ENCODE data around the gene NEK6. TPM values are rescaled to one million over a fixed set of nuclear protein-coding genes. Genes with fewer than 3 reads are reported as not detected.

The NEK6 gene
- total and polyA plus RNA-seq, 8 donors: 38.4 to 132 (median 45.0) TPM

GRCh38 chr9:124261736-124262648 is 4.2 kb downstream of the NEK6 start:
- H3K9me3 ChIP-seq: no peaks in the 10 kb centered on the region
- peak overlapping the region in 1 of 2 donors; percentile 66 for H3K4me3 ChIP-seq
- peaks cover 57 to 88% of the 10 kb centered on the region in 2 donors for H3K4me1 ChIP-seq
- peaks cover 0 to 8% of the 10 kb centered on the region in 2 donors for H3K36me3 ChIP-seq
- H3K27me3 ChIP-seq: no peaks in the 10 kb centered on the region
- intact Hi-C loops (cut with DNase I): no loop called here
- ATAC-seq (no peak), DNase-seq (peak in 1 of 4 donors; percentile 2)
- TF ChIP-seq, protein P1, sequence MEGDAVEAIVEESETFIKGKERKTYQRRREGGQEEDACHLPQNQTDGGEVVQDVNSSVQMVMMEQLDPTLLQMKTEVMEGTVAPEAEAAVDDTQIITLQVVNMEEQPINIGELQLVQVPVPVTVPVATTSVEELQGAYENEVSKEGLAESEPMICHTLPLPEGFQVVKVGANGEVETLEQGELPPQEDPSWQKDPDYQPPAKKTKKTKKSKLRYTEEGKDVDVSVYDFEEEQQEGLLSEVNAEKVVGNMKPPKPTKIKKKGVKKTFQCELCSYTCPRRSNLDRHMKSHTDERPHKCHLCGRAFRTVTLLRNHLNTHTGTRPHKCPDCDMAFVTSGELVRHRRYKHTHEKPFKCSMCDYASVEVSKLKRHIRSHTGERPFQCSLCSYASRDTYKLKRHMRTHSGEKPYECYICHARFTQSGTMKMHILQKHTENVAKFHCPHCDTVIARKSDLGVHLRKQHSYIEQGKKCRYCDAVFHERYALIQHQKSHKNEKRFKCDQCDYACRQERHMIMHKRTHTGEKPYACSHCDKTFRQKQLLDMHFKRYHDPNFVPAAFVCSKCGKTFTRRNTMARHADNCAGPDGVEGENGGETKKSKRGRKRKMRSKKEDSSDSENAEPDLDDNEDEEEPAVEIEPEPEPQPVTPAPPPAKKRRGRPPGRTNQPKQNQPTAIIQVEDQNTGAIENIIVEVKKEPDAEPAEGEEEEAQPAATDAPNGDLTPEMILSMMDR (IDR thresholded peaks at IDR 0.05): no peak
- H3K27ac ChIP-seq: peak overlapping the region; percentile 94 to 96

DNA sequence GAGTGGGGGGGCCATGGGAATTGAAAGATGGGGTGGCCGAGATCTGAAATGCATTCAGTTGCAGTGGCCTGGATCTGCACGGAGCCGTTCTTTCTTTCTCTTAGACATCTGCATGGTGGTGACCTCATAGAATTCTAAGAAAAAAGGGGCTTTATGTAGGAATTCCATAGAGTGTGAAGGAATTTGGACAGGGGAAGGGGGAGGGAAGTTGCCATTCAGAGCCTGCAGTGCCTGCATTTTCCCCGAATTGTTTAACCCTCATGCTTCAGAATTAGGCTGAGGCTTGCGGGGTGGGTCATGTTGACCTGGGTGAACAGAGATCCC is 4.9 kb downstream of the NEK6 start:
- H3K36me3 ChIP-seq: peaks cover 0 to 8% of the 10 kb centered on the region in 2 donors
- ATAC-seq (no peak), DNase-seq (no peak)
- peak overlapping the region in 1 of 2 donors; percentile 66 for H3K4me3 ChIP-seq
- intact Hi-C loops (cut with DNase I): no loop called here
- peaks cover 63 to 88% of the 10 kb centered on the region in 2 donors for H3K4me1 ChIP-seq
- H3K27ac ChIP-seq: peak overlapping the region; percentile 94 to 96
- TF ChIP-seq, protein P1 (IDR thresholded peaks at IDR 0.05): no peak
- no peaks in the 10 kb centered on the region for H3K9me3 ChIP-seq
- no peaks in the 10 kb centered on the region for H3K27me3 ChIP-seq

DNA sequence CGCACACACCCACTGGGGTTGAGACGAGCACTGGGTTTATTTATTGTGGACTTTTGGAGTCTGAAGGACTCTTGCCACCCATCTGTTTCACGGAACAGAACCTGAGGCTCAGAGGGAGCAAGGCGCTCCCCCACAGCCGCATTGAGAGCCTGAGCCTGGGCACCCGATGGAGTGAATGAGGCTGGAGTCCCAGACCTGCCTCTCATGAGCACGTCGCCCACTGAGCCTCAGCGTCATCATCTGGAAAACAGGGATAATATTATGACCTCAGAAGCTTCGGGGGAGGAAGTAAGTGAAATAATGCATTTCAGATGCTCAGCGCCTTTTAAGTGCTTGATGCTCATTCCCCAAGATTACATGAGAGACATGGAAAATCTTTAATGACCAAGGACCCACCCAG is 5.5 kb downstream of the NEK6 start:
- H3K27ac ChIP-seq: peak overlapping the region; percentile 69 to 94
- ATAC-seq (no peak), DNase-seq (no peak)
- no peaks in the 10 kb centered on the region for H3K27me3 ChIP-seq
- intact Hi-C loops (cut with DNase I): no loop called here
- peak overlapping the region in 1 of 2 donors; percentile 66 for H3K4me3 ChIP-seq
- H3K9me3 ChIP-seq: no peaks in the 10 kb centered on the region
- TF ChIP-seq, protein P1 (IDR thresholded peaks at IDR 0.05): no peak
- peaks cover 69 to 94% of the 10 kb centered on the region in 2 donors for H3K4me1 ChIP-seq
- H3K36me3 ChIP-seq: peaks cover 0 to 8% of the 10 kb centered on the region in 2 donors

DNA sequence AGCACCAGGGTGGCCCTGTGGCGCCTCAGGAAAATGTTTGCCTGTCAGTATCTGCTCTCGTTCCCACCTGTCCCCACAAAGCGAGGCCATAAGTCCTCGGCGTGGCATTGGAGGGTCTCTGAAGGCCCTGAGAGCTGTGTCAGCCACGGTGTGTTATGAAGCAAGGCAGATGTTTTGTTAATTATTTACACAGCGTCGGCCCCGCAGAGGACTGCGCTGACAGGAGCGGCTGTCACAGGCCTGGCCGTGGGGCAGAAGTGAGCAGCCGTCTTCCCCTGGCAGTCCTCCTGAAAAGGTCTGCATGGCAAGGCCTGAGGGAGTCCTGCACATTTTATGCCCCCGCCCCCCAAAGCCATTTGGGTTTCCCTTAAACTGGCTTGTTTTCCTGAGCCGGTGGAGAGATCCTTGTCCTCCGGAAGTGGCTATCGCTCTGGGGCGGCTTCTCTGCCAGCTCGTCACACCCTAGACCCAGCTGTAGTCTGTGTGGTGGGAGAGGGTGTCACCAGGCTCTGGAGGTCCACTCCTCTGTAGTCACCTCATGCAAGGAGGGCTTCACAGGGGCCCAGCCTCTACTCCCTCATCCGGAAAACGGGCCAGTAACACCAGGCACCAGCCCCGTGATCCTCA is 6.2 kb downstream of the NEK6 start:
- Histone ChIP-seq H3K4me1 (peaks cover 71 to 96% of the 10 kb centered on the region in 2 donors), H3K27me3 (no peaks in the 10 kb centered on the region), H3K36me3 (peaks cover 0 to 11% of the 10 kb centered on the region in 2 donors), H3K4me3 (peak overlapping the region in 1 of 2 donors; percentile 66), H3K27ac (peak overlapping the region; percentile 69 to 94), H3K9me3 (no peaks in the 10 kb centered on the region)
- no peak for DNase-seq
- no peak for ATAC-seq
- intact Hi-C loops (cut with DNase I): no loop called here
- TF ChIP-seq, protein P1 (IDR thresholded peaks at IDR 0.05): no peak

GRCh38 chr9:124264823-124265233 is 7.1 kb downstream of the NEK6 start:
- TF ChIP-seq, protein P1 (IDR thresholded peaks at IDR 0.05): no peak
- peak overlapping the region in 1 of 2 donors; percentile 66 for H3K4me3 ChIP-seq
- intact Hi-C loops (cut with DNase I): no loop called here
- no peak for DNase-seq
- H3K27me3 ChIP-seq: no peaks in the 10 kb centered on the region
- H3K9me3 ChIP-seq: no peaks in the 10 kb centered on the region
- ATAC-seq: no peak
- H3K27ac ChIP-seq: peak overlapping the region; percentile 69 to 94
- H3K4me1 ChIP-seq: peaks cover 70 to 100% of the 10 kb centered on the region in 2 donors
- H3K36me3 ChIP-seq: peaks cover 0 to 15% of the 10 kb centered on the region in 2 donors

All from left lung (tissue), 10 donors.